Endodermal cell (in vitro differentiated cells): ENCODE results near the gene HTR2A. TPM values are rescaled to one million over a fixed set of nuclear protein-coding genes. Genes with fewer than 3 reads are reported as not detected.
"Not testable (repeated sequence)": the region's sequence is repeated elsewhere in the genome, so short reads cannot be mapped to it uniquely, and the experiment has no call there.

ENCODE experiments used
- DNase-seq: peaks from one replicate; pipeline ENCODE4 v3.0.0-alpha.2; 2017
- H3K27ac ChIP-seq: 2 replicates; pipeline ENCODE4 v1.5.1; 2013; ENCODE audit warnings: mild to moderate bottlenecking, low read depth, low read length, moderate library complexity
- H3K27me3 ChIP-seq: 2 replicates; pipeline ENCODE4 v1.6.1; 2013; ENCODE audit warnings: mild to moderate bottlenecking, low read length, moderate library complexity; ENCODE audit not compliant: insufficient read depth, control insufficient read depth, poor library complexity, severe bottlenecking
- H3K36me3 ChIP-seq: 2 replicates; pipeline ENCODE4 v1.7.0; 2013; ENCODE audit warnings: mild to moderate bottlenecking, low read length, moderate library complexity; ENCODE audit not compliant: control insufficient read depth, insufficient read depth
- H3K4me1 ChIP-seq: one replicate; pipeline ENCODE4 v1.7.0; 2013; ENCODE audit warnings: low read length; ENCODE audit not compliant: control insufficient read depth, insufficient read depth
- H3K4me3 ChIP-seq: 2 replicates; pipeline ENCODE4 v1.5.1; 2013; ENCODE audit warnings: mild to moderate bottlenecking, low read length, moderate library complexity
- H3K9ac ChIP-seq: 2 replicates; pipeline ENCODE4 v1.6.1; 2013; ENCODE audit warnings: mild to moderate bottlenecking, low read length, moderate library complexity; ENCODE audit not compliant: poor library complexity, severe bottlenecking; ENCODE audit errors: extremely low read depth
- H3K9me3 ChIP-seq: 2 replicates; pipeline ENCODE4 v1.6.1; 2013; ENCODE audit warnings: mild to moderate bottlenecking, low read length, moderate library complexity; ENCODE audit not compliant: control insufficient read depth
- H3K27ac Mint-ChIP-seq: 2 replicates; pipeline ENCODE4 v1.8.0; 2020; ENCODE audit warnings: mixed read lengths
- H3K27me3 Mint-ChIP-seq: 2 replicates; pipeline ENCODE4 v1.8.0; 2021; ENCODE audit warnings: mild to moderate bottlenecking, mixed read lengths; ENCODE audit not compliant: insufficient read depth
- H3K36me3 Mint-ChIP-seq: 2 replicates; pipeline ENCODE4 v1.8.0; 2020; ENCODE audit warnings: low read depth, mixed read lengths
- H3K4me1 Mint-ChIP-seq: 2 replicates; pipeline ENCODE4 v1.8.0; 2020; ENCODE audit warnings: mixed read lengths
- H3K4me3 Mint-ChIP-seq: 2 replicates; pipeline ENCODE4 v1.8.0; 2020; ENCODE audit warnings: mild to moderate bottlenecking, moderate library complexity, mixed read lengths
- H3K9me3 Mint-ChIP-seq: 2 replicates; pipeline ENCODE4 v1.8.0; 2020; ENCODE audit warnings: mild to moderate bottlenecking, mixed read lengths
- CTCF ChIP-seq: fragments of 200-600 bp; sonication (generic); conservative IDR thresholded peaks from 2 replicates; pipeline ENCODE4 v1.5.0; 2021; ENCODE audit warnings: antibody characterized with exemption, mild to moderate bottlenecking
- WGBS, 2 experiments: methylation state at CpG; one replicate each; pipeline versions ENCODE4 v1.1.5 to v1.1.7; 2013; ENCODE audit warnings: missing lambda C conversion rate in 2 of 2, mixed read lengths in 1 of 2; ENCODE audit not compliant: insufficient coverage in 1 of 2, insufficient read length in 1 of 2; 5-methylcytosine and 5-hydroxymethylcytosine counted together
- total RNA-seq, 2 donors: library from RNA; stranded (reverse); fragmentation: NEBNext Ultra II Directional in 1 of 2; extraction: Animal tissue kit (Norgen Biotek cat#: 25700) in 1 of 2; gene quantifications; 2 replicates in 1 of 2; 3 replicates in 1 of 2; pipeline ENCODE4 v1.2.1, GENCODE V29; 2021

The HTR2A gene
- total RNA-seq, 2 donors from 2014 or later: not detected

GRCh38 chr13:46812301-46812797, 84.5 kb downstream of the HTR2A start:
- no peak for TF ChIP-seq CTCF
- H3K9me3 ChIP-seq: peaks cover 15% of the 10 kb centered on the region
- H3K4me3 ChIP-seq: no peak overlapping the region
- H3K27me3 ChIP-seq: no peaks in the 10 kb centered on the region
- DNase-seq: no peak
- H3K27ac ChIP-seq: no peak overlapping the region
- Mint-ChIP-seq H3K4me1 (peaks cover 6% of the 10 kb centered on the region), H3K27ac (no peak overlapping the region), H3K9me3 (peaks cover 16% of the 10 kb centered on the region), H3K4me3 (no peak overlapping the region), H3K27me3 (no peaks in the 10 kb centered on the region), H3K36me3 (no peaks in the 10 kb centered on the region)
- H3K4me1 ChIP-seq: no peaks in the 10 kb centered on the region
- H3K36me3 ChIP-seq: no peaks in the 10 kb centered on the region
- H3K9ac ChIP-seq: no peak overlapping the region

DNA sequence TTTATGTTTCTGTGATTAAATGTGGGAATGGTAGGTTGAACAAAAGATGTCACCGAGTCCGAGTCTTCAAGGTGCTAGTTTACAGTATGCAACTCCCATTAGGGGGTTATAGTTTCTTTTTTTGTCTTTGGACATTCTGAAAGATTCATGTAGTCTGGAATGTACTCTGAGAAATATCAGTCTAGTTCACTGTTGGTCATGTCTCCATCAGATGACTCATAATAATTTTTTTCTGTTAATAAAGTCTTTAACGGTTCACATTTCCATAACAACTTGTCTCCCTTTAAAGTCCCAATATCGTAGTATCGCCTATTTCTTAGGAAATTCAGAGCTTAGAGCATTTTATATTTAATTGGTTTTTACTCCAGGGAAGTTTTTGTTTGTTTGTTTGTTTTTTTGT, 86.4 kb downstream of the HTR2A start:
- no peak for TF ChIP-seq CTCF
- Histone ChIP-seq H3K36me3 (no peaks in the 10 kb centered on the region), H3K27me3 (no peaks in the 10 kb centered on the region), H3K4me3 (no peak overlapping the region), H3K9ac (no peak overlapping the region), H3K4me1 (no peaks in the 10 kb centered on the region), H3K9me3 (peaks cover 15% of the 10 kb centered on the region), H3K27ac (no peak overlapping the region)
- no peak for DNase-seq
- 75 to 93% methylated on average over 2 to 5 of the region's 5 CpGs for WGBS, 2 experiments
- no peaks in the 10 kb centered on the region for H3K4me1 Mint-ChIP-seq
- H3K27me3 Mint-ChIP-seq: no peaks in the 10 kb centered on the region
- H3K9me3 Mint-ChIP-seq: peaks cover 16% of the 10 kb centered on the region
- H3K4me3 Mint-ChIP-seq: no peak overlapping the region
- no peak overlapping the region for H3K27ac Mint-ChIP-seq
- no peaks in the 10 kb centered on the region for H3K36me3 Mint-ChIP-seq

- not testable (repeated sequence) for H3K27ac ChIP-seq, H3K4me1 Mint-ChIP-seq, H3K9ac ChIP-seq, H3K9me3 Mint-ChIP-seq, H3K27me3 Mint-ChIP-seq, DNase-seq, H3K9me3 ChIP-seq, H3K27me3 ChIP-seq, H3K4me3 ChIP-seq, H3K4me3 Mint-ChIP-seq, H3K36me3 Mint-ChIP-seq, H3K4me1 ChIP-seq, H3K27ac Mint-ChIP-seq, H3K36me3 ChIP-seq
- 90% methylated on average over 1 of the region's 1 CpG; no CpG with 5 or more reads in 1 of the 2 experiments for WGBS, 2 experiments
Observed at GRCh38 chr13:46804921-46805320, 91.9 kb downstream of the HTR2A start.

- Mint-ChIP-seq H3K9me3 (no peaks in the 10 kb centered on the region), H3K36me3 (no peaks in the 10 kb centered on the region), H3K27ac (no peak overlapping the region), H3K4me3 (no peak overlapping the region), H3K4me1 (no peaks in the 10 kb centered on the region), H3K27me3 (no peaks in the 10 kb centered on the region)
- H3K27ac ChIP-seq: no peak overlapping the region
- DNase-seq: no peak
- no peak overlapping the region for H3K4me3 ChIP-seq
- H3K27me3 ChIP-seq: no peaks in the 10 kb centered on the region
- TF ChIP-seq CTCF: no peak
- H3K9me3 ChIP-seq: no peaks in the 10 kb centered on the region
- 94 to 100% methylated on average over 2 to 3 of the region's 3 CpGs for WGBS, 2 experiments
- H3K9ac ChIP-seq: no peak overlapping the region
- no peaks in the 10 kb centered on the region for H3K36me3 ChIP-seq
- H3K4me1 ChIP-seq: no peaks in the 10 kb centered on the region
Observed at GRCh38 chr13:46804391-46804815, 92.5 kb downstream of the HTR2A start.
